NCI-H2107 (cell line): Measurements from ENCODE around the gene WAC.

Experiments
- DNase-seq: peaks from one replicate; lab custom pipeline; 2025; lab: John Stamatoyannopoulos, UW

WAC gene

GRCh38 chr10:28530751-28531150, 2.2 kb upstream of the WAC start:
- no peak for DNase-seq

- DNase-seq, result no peak
Measured at GRCh38 chr10:28533186-28533564, 257 bp downstream of the WAC start.

- DNase-seq, result no peak
Measured at GRCh38 chr10:28533571-28534304, 820 bp downstream of the WAC start.

- no peak for DNase-seq
Measured at GRCh38 chr10:28535846-28536245, 2.9 kb downstream of the WAC start.

- DNase-seq, result no peak
Measured at GRCh38 chr10:28538595-28538994, 5.7 kb downstream of the WAC start.

GRCh38 chr10:28540145-28540544, 7.2 kb downstream of the WAC start:
- no peak for DNase-seq

GRCh38 chr10:28541717-28542365, 8.9 kb downstream of the WAC start:
- DNase-seq, result no peak

- no peak for DNase-seq
Measured at GRCh38 chr10:28542728-28543127, 9.8 kb downstream of the WAC start.

GRCh38 chr10:28544058-28544457, 11.1 kb downstream of the WAC start:
- DNase-seq, result no peak

- no peak for DNase-seq
Measured at GRCh38 chr10:28545967-28546644, 13.2 kb downstream of the WAC start.

- no peak for DNase-seq
Measured at GRCh38 chr10:28548781-28549498, 16.0 kb downstream of the WAC start.

- DNase-seq, result no peak
Measured at GRCh38 chr10:28551086-28551485, 18.2 kb downstream of the WAC start.

GRCh38 chr10:28552775-28553174, 19.9 kb downstream of the WAC start:
- no peak for DNase-seq

GRCh38 chr10:28554009-28554408, 21.1 kb downstream of the WAC start:
- DNase-seq, result no peak

- no peak for DNase-seq
Measured at GRCh38 chr10:28554952-28555351, 22.0 kb downstream of the WAC start.

- DNase-seq, result no peak
Measured at GRCh38 chr10:28555358-28555757, 22.4 kb downstream of the WAC start.

- no peak for DNase-seq
Measured at GRCh38 chr10:28556142-28556541, 23.2 kb downstream of the WAC start.

- DNase-seq, result no peak
Measured at GRCh38 chr10:28558186-28558585, 25.3 kb downstream of the WAC start.

GRCh38 chr10:28558923-28559508, 26.1 kb downstream of the WAC start:
- no peak for DNase-seq

- DNase-seq, result no peak
Measured at GRCh38 chr10:28559618-28560017, 26.7 kb downstream of the WAC start.

- DNase-seq, result no peak
Measured at GRCh38 chr10:28560617-28561016, 27.7 kb downstream of the WAC start.

- DNase-seq, result no peak
Measured at GRCh38 chr10:28561531-28561930, 28.6 kb downstream of the WAC start.
